Measurements from ENCODE around the gene ITGA1. TPM values are rescaled to one million over a fixed set of nuclear protein-coding genes. Genes with fewer than 3 reads are reported as not detected.

ITGA1 gene
- polyA plus RNA-seq, 1 donor (not counting 4 experiments of a cell fraction or from before 2014, with no cell fraction given) = 1.4 TPM

DNA sequence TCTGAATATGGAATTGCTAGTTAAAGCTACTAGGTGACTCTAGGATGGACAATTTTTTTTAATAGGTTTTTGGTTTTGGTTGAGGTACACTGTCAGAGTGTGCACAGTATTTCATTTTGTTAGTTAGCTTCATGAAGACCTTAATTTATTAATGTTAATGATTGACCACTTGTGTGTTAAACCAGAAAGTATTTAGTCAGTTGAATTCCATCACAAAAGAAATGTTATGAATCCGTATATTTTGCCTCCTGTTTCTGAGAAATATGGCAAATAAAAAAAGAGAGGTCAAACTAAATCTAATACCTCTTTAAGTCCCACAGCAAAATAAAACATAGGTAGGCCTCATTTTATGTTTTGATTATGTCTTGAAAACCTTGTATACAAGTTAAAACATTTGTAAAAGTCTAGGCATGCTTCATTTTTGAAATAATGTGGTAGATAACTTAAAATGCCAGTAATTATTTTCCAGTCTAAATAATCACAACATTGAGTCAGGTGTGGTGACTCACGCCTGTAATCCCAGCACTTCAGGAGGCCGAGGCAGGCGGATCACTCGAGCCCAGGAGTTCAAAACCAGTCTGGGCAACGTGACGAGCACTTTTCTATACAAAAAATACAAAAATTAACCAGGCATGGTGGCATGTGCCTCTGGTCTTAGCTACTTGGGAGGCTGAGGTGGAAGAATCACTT, 50.8 kb downstream of the ITGA1 start:
- FAIRE-seq (no peak), DNase-seq (ENCODE audit: low read depth, low spot score) (no peak)
- H3K4me3 ChIP-seq (ENCODE audit: control insufficient read depth in 2 of 3, extremely low read depth in 1 of 3, insufficient read depth in 2 of 3, low read depth in 1 of 3, low read length in 3 of 3) = no peak overlapping the region
- no peaks in the 10 kb centered on the region for H3K9me1 ChIP-seq (ENCODE audit: control insufficient read depth, extremely low read depth, insufficient read depth, low read length)
- H2AFZ ChIP-seq (ENCODE audit: control insufficient read depth, low read length) = no peak overlapping the region
- no peaks in the 10 kb centered on the region for H3K79me2 ChIP-seq (ENCODE audit: control insufficient read depth, insufficient read depth, low read length)
- no peaks in the 10 kb centered on the region for H3K27me3 ChIP-seq (ENCODE audit: control insufficient read depth, extremely low read depth, insufficient read depth, low read length)
- H3K36me3 ChIP-seq (ENCODE audit: control insufficient read depth in 2 of 2, extremely low read depth in 1 of 2, insufficient read depth in 2 of 2, low read length in 2 of 2) = no peaks in the 10 kb centered on the region
- H3K9ac ChIP-seq (ENCODE audit: control insufficient read depth, extremely low read depth, insufficient read depth, low read length) = no peak overlapping the region
- H3K4me1 ChIP-seq (ENCODE audit: control insufficient read depth, extremely low read depth, insufficient read depth, low read length) = no peaks in the 10 kb centered on the region
- no peak overlapping the region for H3K27ac ChIP-seq (ENCODE audit: control insufficient read depth, insufficient read depth, low read length)
- H4K20me1 ChIP-seq (ENCODE audit: control insufficient read depth, extremely low read depth, insufficient read depth, low read length) = no peaks in the 10 kb centered on the region
- H3K9me3 ChIP-seq (ENCODE audit: control insufficient read depth, low read depth, low read length) = no peaks in the 10 kb centered on the region
- H3K4me2 ChIP-seq (ENCODE audit: control insufficient read depth, extremely low read depth, insufficient read depth, low read depth, low read length) = no peak overlapping the region
- TF ChIP-seq EZH2 (IDR thresholded peaks at IDR 0.05; ENCODE audit: low read length) = no peak
- dilution Hi-C loops (cut with MboI; ENCODE audit: extremely low pct_ligation_motif_present, low sequenced_read_pairs) = no loop called here

DNA sequence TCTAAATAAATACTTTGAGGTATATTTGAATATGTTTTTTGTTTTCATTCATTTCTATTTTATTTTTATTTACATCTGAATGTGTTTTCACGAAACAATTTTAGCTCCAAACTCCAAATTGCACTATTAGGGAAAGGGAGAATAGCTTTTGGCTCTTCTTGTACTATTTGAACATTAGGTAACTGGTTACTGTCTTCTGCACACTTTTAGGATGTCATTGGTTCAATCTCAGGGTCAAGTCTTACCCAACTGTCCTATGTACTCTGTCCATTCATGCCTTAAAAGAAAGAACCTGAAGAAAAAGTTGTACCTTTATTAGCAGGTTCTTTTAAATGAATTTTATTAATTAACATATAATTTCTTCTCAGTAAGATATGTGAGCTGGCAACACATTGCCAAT, 51.6 kb downstream of the ITGA1 start:
- Histone ChIP-seq H3K4me1 (ENCODE audit: control insufficient read depth, extremely low read depth, insufficient read depth, low read length) (no peaks in the 10 kb centered on the region), H3K9me1 (ENCODE audit: control insufficient read depth, extremely low read depth, insufficient read depth, low read length) (no peaks in the 10 kb centered on the region), H4K20me1 (ENCODE audit: control insufficient read depth, extremely low read depth, insufficient read depth, low read length) (no peaks in the 10 kb centered on the region), H3K4me3 (ENCODE audit: control insufficient read depth in 2 of 3, extremely low read depth in 1 of 3, insufficient read depth in 2 of 3, low read depth in 1 of 3, low read length in 3 of 3) (no peak overlapping the region), H3K79me2 (ENCODE audit: control insufficient read depth, insufficient read depth, low read length) (no peaks in the 10 kb centered on the region), H3K9me3 (ENCODE audit: control insufficient read depth, low read depth, low read length) (no peaks in the 10 kb centered on the region), H3K9ac (ENCODE audit: control insufficient read depth, extremely low read depth, insufficient read depth, low read length) (no peak overlapping the region), H3K27me3 (ENCODE audit: control insufficient read depth, extremely low read depth, insufficient read depth, low read length) (no peaks in the 10 kb centered on the region), H3K27ac (ENCODE audit: control insufficient read depth, insufficient read depth, low read length) (no peak overlapping the region), H2AFZ (ENCODE audit: control insufficient read depth, low read length) (no peak overlapping the region), H3K36me3 (ENCODE audit: control insufficient read depth in 2 of 2, extremely low read depth in 1 of 2, insufficient read depth in 2 of 2, low read length in 2 of 2) (no peaks in the 10 kb centered on the region), H3K4me2 (ENCODE audit: control insufficient read depth, extremely low read depth, insufficient read depth, low read depth, low read length) (no peak overlapping the region)
- FAIRE-seq (no peak), DNase-seq (ENCODE audit: low read depth, low spot score) (no peak)
- dilution Hi-C loops (cut with MboI; ENCODE audit: extremely low pct_ligation_motif_present, low sequenced_read_pairs) = no loop called here
- TF ChIP-seq, protein P1, sequence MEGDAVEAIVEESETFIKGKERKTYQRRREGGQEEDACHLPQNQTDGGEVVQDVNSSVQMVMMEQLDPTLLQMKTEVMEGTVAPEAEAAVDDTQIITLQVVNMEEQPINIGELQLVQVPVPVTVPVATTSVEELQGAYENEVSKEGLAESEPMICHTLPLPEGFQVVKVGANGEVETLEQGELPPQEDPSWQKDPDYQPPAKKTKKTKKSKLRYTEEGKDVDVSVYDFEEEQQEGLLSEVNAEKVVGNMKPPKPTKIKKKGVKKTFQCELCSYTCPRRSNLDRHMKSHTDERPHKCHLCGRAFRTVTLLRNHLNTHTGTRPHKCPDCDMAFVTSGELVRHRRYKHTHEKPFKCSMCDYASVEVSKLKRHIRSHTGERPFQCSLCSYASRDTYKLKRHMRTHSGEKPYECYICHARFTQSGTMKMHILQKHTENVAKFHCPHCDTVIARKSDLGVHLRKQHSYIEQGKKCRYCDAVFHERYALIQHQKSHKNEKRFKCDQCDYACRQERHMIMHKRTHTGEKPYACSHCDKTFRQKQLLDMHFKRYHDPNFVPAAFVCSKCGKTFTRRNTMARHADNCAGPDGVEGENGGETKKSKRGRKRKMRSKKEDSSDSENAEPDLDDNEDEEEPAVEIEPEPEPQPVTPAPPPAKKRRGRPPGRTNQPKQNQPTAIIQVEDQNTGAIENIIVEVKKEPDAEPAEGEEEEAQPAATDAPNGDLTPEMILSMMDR (optimal IDR thresholded peaks at IDR 0.05 in 1 of 3, IDR thresholded peaks at IDR 0.05 in 1 of 3, conservative IDR thresholded peaks at IDR 0.05 in 1 of 3; ENCODE audit: extremely low read depth in 1 of 3, insufficient read depth in 2 of 3, low read length in 3 of 3) = no peak
- no peak for TF ChIP-seq EZH2 (IDR thresholded peaks at IDR 0.05; ENCODE audit: low read length)
